ENCODE results near the gene SPIN1.

GRCh38 chr9:88447431-88447830, 59.2 kb downstream of the SPIN1 start:
- TF ChIP-seq EZH2phosphoT487 (IDR thresholded peaks at IDR 0.05; ENCODE audit: insufficient read depth, low read depth) = no peak
- no peak for TF ChIP-seq EZH2 (IDR thresholded peaks at IDR 0.05; ENCODE audit: insufficient read depth, poor library complexity, severe bottlenecking)

Data from GM23248 (cell line).